HepG2 (cell line): Measurements from ENCODE around the gene COQ10B. TPM values are rescaled to one million over a fixed set of nuclear protein-coding genes. Genes with fewer than 3 reads are reported as not detected.

Experiments
- CREM ChIP-seq, 2 experiments: sonication (generic) in 1 of 2; formaldehyde crosslinking in 1 of 2; IDR thresholded peaks; 2 replicates each; pipeline versions ENCODE4 v1.4.0 to v1.6.1; 2016 to 2020; ENCODE audit warnings: antibody characterized with exemption in 1 of 2, mild to moderate bottlenecking in 1 of 2, missing genetic modification reagents in 1 of 2
- DPF2 ChIP-seq: sonication (generic); formaldehyde crosslinking; IDR thresholded peaks from 2 replicates; pipeline ENCODE4 v1.4.0; 2020; ENCODE audit warnings: mild to moderate bottlenecking, low read depth, missing genetic modification reagents, borderline replicate concordance
- FOXA1 ChIP-seq, 2 experiments: fragments of 450-650 bp in 1 of 2; sonication (generic) in 1 of 2; formaldehyde crosslinking in 1 of 2; IDR thresholded peaks; 2 replicates each; pipeline versions ENCODE4 v1.4.0 to v1.6.1; 2016 to 2020; ENCODE audit warnings: missing genetic modification reagents in 1 of 2
- GTF2F1 ChIP-seq: fragments of 150-350 bp; IDR thresholded peaks from 2 replicates; pipeline ENCODE4 v1.6.1; 2014; ENCODE audit warnings: low read length
- HIVEP1 ChIP-seq: sonication (generic); formaldehyde crosslinking; IDR thresholded peaks from 2 replicates; pipeline ENCODE4 v1.4.0; 2020; ENCODE audit warnings: mild to moderate bottlenecking, missing genetic modification reagents
- HNF4G ChIP-seq, 2 experiments: sonication (generic) in 1 of 2; formaldehyde crosslinking in 1 of 2; IDR thresholded peaks; 2 replicates each; pipeline versions ENCODE4 v1.4.0 to v1.6.1; 2011 to 2020; ENCODE audit warnings: borderline replicate concordance in 2 of 2, low read depth in 2 of 2, mild to moderate bottlenecking in 2 of 2, low read length in 1 of 2, missing genetic modification reagents in 1 of 2, moderate library complexity in 1 of 2
- HNRNPUL1 ChIP-seq: fragments of 200-400 bp; formaldehyde crosslinking; IDR thresholded peaks from 2 replicates; pipeline ENCODE4 v1.6.1; 2017; ENCODE audit warnings: low read depth, mild to moderate bottlenecking, low read length, moderate library complexity
- SP1 ChIP-seq, 2 experiments: fragments of 450-650 bp in 1 of 2; sonication (generic) in 1 of 2; formaldehyde crosslinking in 1 of 2; IDR thresholded peaks; 2 replicates each; pipeline versions ENCODE4 v1.4.0 to v1.6.1; 2016 to 2020; ENCODE audit warnings: missing genetic modification reagents in 1 of 2
- ZC3H4 ChIP-seq: sonication (generic); formaldehyde crosslinking; IDR thresholded peaks from 2 replicates; pipeline ENCODE4 v1.4.0; 2020; ENCODE audit warnings: missing genetic modification reagents, borderline replicate concordance
- ZFP41 ChIP-seq: sonication (generic); formaldehyde crosslinking; IDR thresholded peaks from 2 replicates; pipeline ENCODE4 v1.4.0; 2020; ENCODE audit warnings: mild to moderate bottlenecking, missing genetic modification reagents, borderline replicate concordance
- ZNF232 ChIP-seq: sonication (generic); formaldehyde crosslinking; IDR thresholded peaks from 2 replicates; pipeline ENCODE4 v1.4.0; 2020; ENCODE audit warnings: missing genetic modification reagents, borderline replicate concordance
- ZNF3 ChIP-seq: IDR thresholded peaks from 2 replicates; pipeline ENCODE4 v1.7.0; 2017; ENCODE audit warnings: inconsistent platforms
- ZNF33B ChIP-seq: sonication (generic); formaldehyde crosslinking; IDR thresholded peaks from 2 replicates; pipeline ENCODE4 v1.5.1; 2020; ENCODE audit warnings: mild to moderate bottlenecking, missing genetic modification reagents
- ZNF451 ChIP-seq: sonication (generic); formaldehyde crosslinking; IDR thresholded peaks from 2 replicates; pipeline ENCODE4 v1.5.0; 2020; ENCODE audit warnings: mild to moderate bottlenecking, missing genetic modification reagents
- ZNF558 ChIP-seq: sonication (generic); formaldehyde crosslinking; IDR thresholded peaks from 2 replicates; pipeline ENCODE4 v1.9.0; 2022; ENCODE audit warnings: mild to moderate bottlenecking, missing genetic modification reagents, borderline replicate concordance
- polyA plus RNA-seq, 8 experiments: library from polyadenylated mRNA; depleted of rRNA in 3 of 8; stranded (reverse) in 7 of 8; unstranded in 1 of 8; fragments of >200 nt; fragmentation: Illumina TruSeq in 4 of 8; extraction: Trizol in 4 of 8; gene quantifications; 2 replicates each; pipeline versions ENCODE4 v1.2.1 to v1.2.3, GENCODE V29; 2011 to 2016; ENCODE audit warnings: low read depth in 4 of 8, missing spikeins in 1 of 8, mixed read lengths in 1 of 8; ENCODE audit not compliant: insufficient read depth in 1 of 8
- total RNA-seq, 5 experiments: library from RNA; depleted of rRNA; stranded (reverse); fragments of >200 nt; fragmentation: Illumina TruSeq; extraction: Trizol; gene quantifications; 2 replicates each; pipeline ENCODE4 v1.2.3, GENCODE V29; 2016; ENCODE audit warnings: low read depth in 1 of 5
- TF ChIP-seq, protein P1 (sequence below): IDR thresholded peaks from 2 replicates; pipeline ENCODE4 v1.6.1; 2016; ENCODE audit warnings: missing biosample characterization, missing genetic modification reagents, low read depth
- TF ChIP-seq, protein P2 (sequence below): sonication (generic); formaldehyde crosslinking; IDR thresholded peaks from 2 replicates; pipeline ENCODE4 v1.9.0; 2021; ENCODE audit warnings: mild to moderate bottlenecking, missing genetic modification reagents
- TF ChIP-seq, protein P3 (sequence below): IDR thresholded peaks from 2 replicates; pipeline ENCODE4 v1.6.1; 2018; ENCODE audit warnings: missing genetic modification reagents, mild to moderate bottlenecking, missing compliant biosample characterization

COQ10B gene
- total and polyA plus RNA-seq, 2 of the 13 experiments (the other 11 are each of a cell fraction or from before 2014, with no cell fraction given): 4.6 to 34.9 TPM

DNA sequence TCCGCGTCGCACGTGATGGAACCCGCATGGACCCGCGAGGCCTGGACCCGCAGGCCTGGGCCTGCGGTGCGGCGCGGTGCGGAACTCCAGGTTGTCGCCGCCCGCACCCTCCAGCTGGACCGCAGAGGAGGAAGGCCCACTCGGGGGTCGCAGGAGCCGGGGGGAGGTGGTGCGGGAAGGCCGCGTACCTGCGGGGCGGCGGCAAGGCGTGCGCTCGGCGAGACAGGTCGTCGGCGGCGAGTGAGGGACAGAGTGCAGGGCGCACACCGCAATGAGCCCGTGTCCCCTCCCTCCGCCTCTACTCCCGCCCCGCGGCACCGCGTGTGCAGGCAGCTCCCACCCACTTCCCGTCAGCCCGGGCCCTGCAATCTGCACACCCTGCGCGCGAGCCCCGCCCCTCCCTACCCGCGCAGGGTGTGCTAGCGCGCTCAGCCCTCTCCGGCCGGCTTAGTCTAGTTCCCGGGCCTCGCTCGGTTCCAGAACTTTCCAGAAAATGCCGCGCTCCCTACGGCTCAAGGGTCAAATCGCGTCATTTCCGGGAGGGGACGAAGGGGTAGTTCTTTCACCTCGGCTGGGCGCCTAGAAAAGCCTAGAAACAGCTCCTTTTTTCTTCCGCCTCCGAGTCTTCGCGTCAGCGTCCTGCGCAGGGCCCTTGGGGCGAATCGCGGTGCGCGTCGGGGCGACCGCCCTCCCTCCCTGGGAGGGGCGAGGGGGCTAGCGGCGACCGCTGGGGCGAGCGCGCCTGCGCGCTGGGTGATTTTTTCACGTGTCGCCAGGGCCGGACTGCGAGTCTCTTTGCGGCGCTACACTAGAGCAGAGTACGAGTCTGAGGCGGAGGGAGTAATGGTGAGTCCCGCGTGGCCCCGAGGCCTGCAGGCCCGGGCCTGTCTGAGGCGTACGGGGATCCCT lies 46.5 kb downstream of the COQ10B start, which contains the start of the genes HSPD1 and HSPE1 (continued):
- TF ChIP-seq, protein P1, sequence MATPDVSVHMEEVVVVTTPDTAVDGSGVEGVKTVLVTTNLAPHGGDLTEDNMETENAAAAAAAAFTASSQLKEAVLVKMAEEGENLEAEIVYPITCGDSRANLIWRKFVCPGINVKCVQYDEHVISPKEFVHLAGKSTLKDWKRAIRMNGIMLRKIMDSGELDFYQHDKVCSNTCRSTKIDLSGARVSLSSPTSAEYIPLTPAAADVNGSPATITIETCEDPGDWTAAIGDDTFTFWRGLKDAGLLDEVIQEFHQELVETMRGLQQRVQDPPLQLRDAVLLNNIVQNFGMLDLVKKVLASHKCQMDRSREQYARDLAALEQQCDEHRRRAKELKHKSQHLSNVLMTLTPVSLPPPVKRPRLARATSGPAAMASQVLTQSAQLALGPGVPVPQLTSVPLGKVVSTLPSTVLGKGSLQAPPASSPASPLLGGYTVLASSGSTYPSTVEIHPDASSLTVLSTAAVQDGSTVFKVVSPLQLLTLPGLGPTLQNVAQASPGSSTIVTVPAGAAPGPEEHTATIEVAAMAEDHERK: peak; percentile 77
- TF ChIP-seq FOXA1 (IDR thresholded peaks at IDR 0.05): no peak
- TF ChIP-seq FOXA1 (CRISPR knock-in tag; IDR thresholded peaks at IDR 0.05): peak; percentile 46
- peak; percentile 98 for TF ChIP-seq HNF4G (IDR thresholded peaks at IDR 0.05; ENCODE audit: borderline replicate concordance, low read depth, low read length)
- TF ChIP-seq HNF4G (CRISPR knock-in tag; IDR thresholded peaks at IDR 0.05; ENCODE audit: borderline replicate concordance, low read depth): peak; percentile 95
- TF ChIP-seq ZNF558 (CRISPR knock-in tag): peak; percentile 96; the same call in 1 of the 2 replicates
- 0 out of 2 replicates have a peak, but pooled peaks have one; percentile 20 for TF ChIP-seq GTF2F1
- peak; percentile 88 for TF ChIP-seq HNRNPUL1
- TF ChIP-seq CREM (IDR thresholded peaks at IDR 0.05): peak; percentile 98
- TF ChIP-seq CREM (CRISPR knock-in tag; IDR thresholded peaks at IDR 0.05): peak; percentile 64
- TF ChIP-seq DPF2 (CRISPR knock-in tag): no peak; the same call in 1 of the 2 replicates
- TF ChIP-seq, protein P2, sequence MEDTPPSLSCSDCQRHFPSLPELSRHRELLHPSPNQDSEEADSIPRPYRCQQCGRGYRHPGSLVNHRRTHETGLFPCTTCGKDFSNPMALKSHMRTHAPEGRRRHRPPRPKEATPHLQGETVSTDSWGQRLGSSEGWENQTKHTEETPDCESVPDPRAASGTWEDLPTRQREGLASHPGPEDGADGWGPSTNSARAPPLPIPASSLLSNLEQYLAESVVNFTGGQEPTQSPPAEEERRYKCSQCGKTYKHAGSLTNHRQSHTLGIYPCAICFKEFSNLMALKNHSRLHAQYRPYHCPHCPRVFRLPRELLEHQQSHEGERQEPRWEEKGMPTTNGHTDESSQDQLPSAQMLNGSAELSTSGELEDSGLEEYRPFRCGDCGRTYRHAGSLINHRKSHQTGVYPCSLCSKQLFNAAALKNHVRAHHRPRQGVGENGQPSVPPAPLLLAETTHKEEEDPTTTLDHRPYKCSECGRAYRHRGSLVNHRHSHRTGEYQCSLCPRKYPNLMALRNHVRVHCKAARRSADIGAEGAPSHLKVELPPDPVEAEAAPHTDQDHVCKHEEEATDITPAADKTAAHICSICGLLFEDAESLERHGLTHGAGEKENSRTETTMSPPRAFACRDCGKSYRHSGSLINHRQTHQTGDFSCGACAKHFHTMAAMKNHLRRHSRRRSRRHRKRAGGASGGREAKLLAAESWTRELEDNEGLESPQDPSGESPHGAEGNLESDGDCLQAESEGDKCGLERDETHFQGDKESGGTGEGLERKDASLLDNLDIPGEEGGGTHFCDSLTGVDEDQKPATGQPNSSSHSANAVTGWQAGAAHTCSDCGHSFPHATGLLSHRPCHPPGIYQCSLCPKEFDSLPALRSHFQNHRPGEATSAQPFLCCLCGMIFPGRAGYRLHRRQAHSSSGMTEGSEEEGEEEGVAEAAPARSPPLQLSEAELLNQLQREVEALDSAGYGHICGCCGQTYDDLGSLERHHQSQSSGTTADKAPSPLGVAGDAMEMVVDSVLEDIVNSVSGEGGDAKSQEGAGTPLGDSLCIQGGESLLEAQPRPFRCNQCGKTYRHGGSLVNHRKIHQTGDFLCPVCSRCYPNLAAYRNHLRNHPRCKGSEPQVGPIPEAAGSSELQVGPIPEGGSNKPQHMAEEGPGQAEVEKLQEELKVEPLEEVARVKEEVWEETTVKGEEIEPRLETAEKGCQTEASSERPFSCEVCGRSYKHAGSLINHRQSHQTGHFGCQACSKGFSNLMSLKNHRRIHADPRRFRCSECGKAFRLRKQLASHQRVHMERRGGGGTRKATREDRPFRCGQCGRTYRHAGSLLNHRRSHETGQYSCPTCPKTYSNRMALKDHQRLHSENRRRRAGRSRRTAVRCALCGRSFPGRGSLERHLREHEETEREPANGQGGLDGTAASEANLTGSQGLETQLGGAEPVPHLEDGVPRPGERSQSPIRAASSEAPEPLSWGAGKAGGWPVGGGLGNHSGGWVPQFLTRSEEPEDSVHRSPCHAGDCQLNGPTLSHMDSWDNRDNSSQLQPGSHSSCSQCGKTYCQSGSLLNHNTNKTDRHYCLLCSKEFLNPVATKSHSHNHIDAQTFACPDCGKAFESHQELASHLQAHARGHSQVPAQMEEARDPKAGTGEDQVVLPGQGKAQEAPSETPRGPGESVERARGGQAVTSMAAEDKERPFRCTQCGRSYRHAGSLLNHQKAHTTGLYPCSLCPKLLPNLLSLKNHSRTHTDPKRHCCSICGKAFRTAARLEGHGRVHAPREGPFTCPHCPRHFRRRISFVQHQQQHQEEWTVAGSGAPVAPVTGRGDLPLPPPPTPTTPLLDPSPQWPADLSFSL: 0 out of 2 replicates have a peak, but pooled peaks have one; percentile 28
- peak; percentile 76; the same call in 1 of the 2 replicates for TF ChIP-seq ZC3H4 (CRISPR knock-in tag)
- TF ChIP-seq ZNF33B (CRISPR knock-in tag): peak; percentile 91
- TF ChIP-seq ZFP41 (CRISPR knock-in tag): peak; percentile 70; the same call in 1 of the 2 replicates
- peak; percentile 95 for TF ChIP-seq HIVEP1
- TF ChIP-seq ZNF451 (CRISPR knock-in tag): peak; percentile 100
- peak; percentile 98 for TF ChIP-seq ZNF232
- TF ChIP-seq SP1 (IDR thresholded peaks at IDR 0.05): peak; percentile 97
- TF ChIP-seq SP1 (CRISPR knock-in tag; IDR thresholded peaks at IDR 0.05): peak; percentile 100
- 0 out of 2 replicates have a peak, but pooled peaks have one; percentile 26 for TF ChIP-seq ZNF3 (CRISPR knock-in tag)
- TF ChIP-seq, protein P3, sequence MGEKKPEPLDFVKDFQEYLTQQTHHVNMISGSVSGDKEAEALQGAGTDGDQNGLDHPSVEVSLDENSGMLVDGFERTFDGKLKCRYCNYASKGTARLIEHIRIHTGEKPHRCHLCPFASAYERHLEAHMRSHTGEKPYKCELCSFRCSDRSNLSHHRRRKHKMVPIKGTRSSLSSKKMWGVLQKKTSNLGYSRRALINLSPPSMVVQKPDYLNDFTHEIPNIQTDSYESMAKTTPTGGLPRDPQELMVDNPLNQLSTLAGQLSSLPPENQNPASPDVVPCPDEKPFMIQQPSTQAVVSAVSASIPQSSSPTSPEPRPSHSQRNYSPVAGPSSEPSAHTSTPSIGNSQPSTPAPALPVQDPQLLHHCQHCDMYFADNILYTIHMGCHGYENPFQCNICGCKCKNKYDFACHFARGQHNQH: peak; percentile 98
